ENCODE results near the gene CACNA2D3.

The CACNA2D3 gene

DNA sequence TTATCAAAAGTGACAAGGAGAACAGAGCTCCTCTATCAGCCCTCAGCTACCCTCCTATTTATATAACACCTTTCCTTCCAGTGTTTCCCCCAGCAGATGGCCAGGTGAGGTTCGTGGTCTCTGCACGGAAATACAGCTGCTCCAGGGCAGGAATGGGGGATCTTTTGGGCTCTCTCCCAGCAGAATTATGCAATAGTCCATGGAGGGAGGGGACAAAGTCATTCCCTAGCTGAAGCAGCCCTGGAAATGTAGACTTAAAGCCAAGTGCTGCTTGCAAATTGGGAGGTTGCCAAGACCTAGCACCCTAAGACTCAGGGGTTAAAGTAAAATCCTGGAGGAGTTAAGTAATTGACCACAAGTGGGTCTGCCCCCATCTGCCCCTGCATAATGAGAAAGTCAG lies 549.2 kb downstream of the CACNA2D3 start:
- H3K4me3 ChIP-seq (ENCODE audit: low read depth, low read length), result no peak overlapping the region
- no peak overlapping the region for H3K27ac ChIP-seq (ENCODE audit: low read depth, low read length)
- no peak overlapping the region for H3K9ac ChIP-seq (ENCODE audit: low read depth, low read length)
- no peaks in the 10 kb centered on the region for H3K27me3 ChIP-seq (ENCODE audit: control insufficient read depth, insufficient read depth, low read length)
- no peaks in the 10 kb centered on the region for H3K9me3 ChIP-seq (ENCODE audit: control insufficient read depth, insufficient read depth, low read length)
- no peaks in the 10 kb centered on the region for H3K36me3 ChIP-seq (ENCODE audit: control insufficient read depth, insufficient read depth, low read length)
- H3K4me1 ChIP-seq (ENCODE audit: control insufficient read depth, insufficient read depth, low read length), result peaks cover 16% of the 10 kb centered on the region

DNA sequence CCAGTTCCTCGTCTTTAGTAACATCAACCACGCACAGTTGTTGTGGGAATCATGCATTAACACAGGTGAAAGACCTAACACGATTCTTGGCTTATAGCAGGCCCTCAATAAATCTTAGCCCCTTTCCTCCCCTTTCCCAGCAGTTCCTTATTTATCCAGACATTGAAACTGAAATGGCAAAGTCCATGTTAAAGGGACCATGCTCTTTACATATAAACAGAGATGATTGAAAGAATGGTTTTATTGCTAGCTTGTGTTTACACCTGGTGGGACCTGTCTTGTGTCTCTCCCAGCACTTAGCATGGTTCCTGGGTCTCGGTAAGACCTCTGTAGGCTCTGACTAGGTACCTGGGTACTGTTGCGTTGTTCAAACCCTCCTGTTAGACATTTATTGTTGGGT lies 553.7 kb downstream of the CACNA2D3 start:
- no peak overlapping the region for H3K9ac ChIP-seq (ENCODE audit: low read depth, low read length)

DNA sequence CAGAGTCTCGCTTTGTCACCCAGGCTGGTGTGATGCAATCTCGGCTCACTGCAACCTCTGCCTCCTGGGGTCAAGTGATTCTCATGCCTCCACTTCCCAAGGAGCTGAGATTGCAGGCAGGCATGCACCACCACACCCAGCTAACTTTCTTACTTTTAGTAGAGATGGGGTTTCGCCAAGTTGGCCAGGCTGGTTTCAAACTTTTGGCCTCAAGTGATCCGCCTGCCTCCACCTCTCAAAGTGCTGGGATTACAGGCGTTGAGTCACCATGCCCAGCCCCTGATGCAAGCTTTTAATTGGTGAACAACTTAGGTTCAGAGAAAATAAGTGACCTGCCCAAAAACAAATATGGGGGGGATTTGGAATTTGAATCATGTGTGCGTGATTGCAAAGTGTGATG lies 559.4 kb downstream of the CACNA2D3 start:
- Histone ChIP-seq H3K27ac (ENCODE audit: low read depth, low read length) (no peak overlapping the region), H3K9me3 (ENCODE audit: control insufficient read depth, insufficient read depth, low read length) (no peaks in the 10 kb centered on the region), H3K4me3 (ENCODE audit: low read depth, low read length) (no peak overlapping the region), H3K27me3 (ENCODE audit: control insufficient read depth, insufficient read depth, low read length) (no peaks in the 10 kb centered on the region), H3K9ac (ENCODE audit: low read depth, low read length) (no peak overlapping the region), H3K4me1 (ENCODE audit: control insufficient read depth, insufficient read depth, low read length) (0 out of 2 replicates have a peak, but pooled peaks cover 15% of the 10 kb centered on the region), H3K36me3 (ENCODE audit: control insufficient read depth, insufficient read depth, low read length) (no peaks in the 10 kb centered on the region)

More for the DNA sequence above, 553.7 kb downstream of the CACNA2D3 start:
- Histone ChIP-seq H3K4me1 (ENCODE audit: control insufficient read depth, insufficient read depth, low read length) (peaks cover 4% of the 10 kb centered on the region), H3K4me3 (ENCODE audit: low read depth, low read length) (no peak overlapping the region), H3K27me3 (ENCODE audit: control insufficient read depth, insufficient read depth, low read length) (no peaks in the 10 kb centered on the region), H3K9me3 (ENCODE audit: control insufficient read depth, insufficient read depth, low read length) (no peaks in the 10 kb centered on the region), H3K27ac (ENCODE audit: low read depth, low read length) (no peak overlapping the region), H3K36me3 (ENCODE audit: control insufficient read depth, insufficient read depth, low read length) (no peaks in the 10 kb centered on the region)

DNA sequence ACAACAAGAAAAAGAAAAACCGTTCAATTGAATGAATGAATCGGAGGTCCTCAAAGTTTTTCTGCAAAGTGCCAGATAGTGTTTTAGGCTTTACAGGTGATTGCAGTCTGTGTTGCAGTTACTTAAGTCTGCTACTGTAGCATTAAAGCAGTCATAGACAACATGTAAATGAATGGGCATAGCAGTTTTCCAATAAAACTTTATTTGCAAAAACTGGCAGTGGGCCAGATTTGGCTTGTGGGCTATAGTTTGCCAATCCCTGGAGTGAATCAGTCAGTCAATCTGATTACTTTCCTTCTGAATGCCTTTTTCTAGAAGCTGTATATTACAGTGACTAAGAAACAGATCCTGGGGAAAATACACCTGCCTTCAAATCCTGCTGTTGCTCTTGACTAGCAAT lies 562.9 kb downstream of the CACNA2D3 start:
- H3K27me3 ChIP-seq (ENCODE audit: control insufficient read depth, insufficient read depth, low read length), result no peaks in the 10 kb centered on the region
- H3K27ac ChIP-seq (ENCODE audit: low read depth, low read length), result no peak overlapping the region
- H3K4me3 ChIP-seq (ENCODE audit: low read depth, low read length), result no peak overlapping the region
- no peak overlapping the region for H3K9ac ChIP-seq (ENCODE audit: low read depth, low read length)
- H3K4me1 ChIP-seq (ENCODE audit: control insufficient read depth, insufficient read depth, low read length), result peaks cover 25% of the 10 kb centered on the region
- no peaks in the 10 kb centered on the region for H3K36me3 ChIP-seq (ENCODE audit: control insufficient read depth, insufficient read depth, low read length)
- no peaks in the 10 kb centered on the region for H3K9me3 ChIP-seq (ENCODE audit: control insufficient read depth, insufficient read depth, low read length)

DNA sequence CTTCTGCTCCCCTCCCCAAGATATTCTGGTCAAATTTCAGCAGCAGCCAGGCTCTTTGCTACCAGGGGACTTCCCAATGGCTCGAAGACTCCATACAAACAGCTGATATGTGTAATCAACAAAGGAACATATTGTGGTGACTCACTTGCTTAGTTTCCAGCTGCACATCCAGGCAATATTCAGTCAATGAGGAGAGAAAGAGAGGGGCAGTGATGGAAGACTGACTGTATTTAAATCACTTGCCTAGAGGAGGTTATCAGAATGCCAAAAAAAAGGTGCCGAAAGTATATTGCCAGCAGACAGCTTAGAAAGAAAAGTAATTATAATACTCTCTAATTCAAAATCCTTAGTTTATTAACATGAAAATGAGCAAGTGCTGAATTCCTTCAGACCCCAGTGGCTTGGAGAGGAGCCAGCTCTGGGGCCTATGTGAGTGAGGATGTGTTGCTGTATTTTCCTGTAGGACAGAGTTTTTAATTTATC lies 569.0 kb downstream of the CACNA2D3 start:
- no peak overlapping the region for H3K27ac ChIP-seq (ENCODE audit: low read depth, low read length)

DNA sequence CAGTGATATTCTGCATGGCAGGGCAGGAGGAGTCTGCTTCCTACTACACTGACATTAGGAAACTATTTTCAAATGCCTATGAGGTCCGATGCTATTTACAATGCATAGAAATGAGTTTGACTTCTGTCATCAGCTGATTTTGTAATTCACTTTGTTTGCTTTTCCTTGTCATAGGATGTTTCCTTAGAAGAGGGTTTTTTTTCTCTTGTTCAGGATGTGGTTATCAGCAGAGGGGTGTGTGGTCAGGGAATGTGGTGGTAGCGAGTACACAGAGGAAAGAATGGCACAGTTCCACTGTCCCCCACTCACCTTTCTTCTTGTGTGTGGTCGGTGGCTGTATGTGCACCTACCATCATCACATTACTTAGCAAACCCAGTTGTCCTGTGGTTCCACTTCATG lies 574.0 kb downstream of the CACNA2D3 start:
- Histone ChIP-seq H3K4me3 (ENCODE audit: low read depth, low read length) (no peak overlapping the region), H3K9ac (ENCODE audit: low read depth, low read length) (no peak overlapping the region), H3K36me3 (ENCODE audit: control insufficient read depth, insufficient read depth, low read length) (no peaks in the 10 kb centered on the region), H3K9me3 (ENCODE audit: control insufficient read depth, insufficient read depth, low read length) (no peaks in the 10 kb centered on the region), H3K27ac (ENCODE audit: low read depth, low read length) (no peak overlapping the region), H3K4me1 (ENCODE audit: control insufficient read depth, insufficient read depth, low read length) (peaks cover 29% of the 10 kb centered on the region), H3K27me3 (ENCODE audit: control insufficient read depth, insufficient read depth, low read length) (no peaks in the 10 kb centered on the region)

More for the DNA sequence above, 569.0 kb downstream of the CACNA2D3 start:
- Histone ChIP-seq H3K4me1 (ENCODE audit: control insufficient read depth, insufficient read depth, low read length) (peaks cover 25% of the 10 kb centered on the region), H3K36me3 (ENCODE audit: control insufficient read depth, insufficient read depth, low read length) (no peaks in the 10 kb centered on the region), H3K27me3 (ENCODE audit: control insufficient read depth, insufficient read depth, low read length) (no peaks in the 10 kb centered on the region), H3K9ac (ENCODE audit: low read depth, low read length) (no peak overlapping the region), H3K4me3 (ENCODE audit: low read depth, low read length) (no peak overlapping the region), H3K9me3 (ENCODE audit: control insufficient read depth, insufficient read depth, low read length) (no peaks in the 10 kb centered on the region)

DNA sequence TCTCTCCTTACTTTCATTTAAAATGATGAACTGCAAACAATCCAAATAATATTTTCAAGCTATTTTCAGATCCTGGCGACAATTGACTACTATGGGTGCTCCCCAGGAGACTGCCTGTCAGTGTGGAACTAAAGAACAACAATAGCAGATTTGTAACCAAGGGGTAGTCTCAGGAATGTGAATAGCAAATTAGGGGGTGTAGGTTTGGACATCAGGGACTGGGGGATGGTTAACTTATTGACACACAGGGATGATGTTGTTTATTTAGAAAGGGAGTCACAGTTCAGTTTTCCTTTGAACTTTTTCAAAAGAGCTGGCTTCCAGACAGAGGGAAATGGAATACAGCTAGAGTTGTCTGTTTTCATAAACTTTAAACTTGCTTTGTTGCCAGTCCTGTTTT lies 575.7 kb downstream of the CACNA2D3 start:
- H3K4me1 ChIP-seq (ENCODE audit: control insufficient read depth, insufficient read depth, low read length), result peaks cover 25% of the 10 kb centered on the region
- H3K4me3 ChIP-seq (ENCODE audit: low read depth, low read length), result no peak overlapping the region

DNA sequence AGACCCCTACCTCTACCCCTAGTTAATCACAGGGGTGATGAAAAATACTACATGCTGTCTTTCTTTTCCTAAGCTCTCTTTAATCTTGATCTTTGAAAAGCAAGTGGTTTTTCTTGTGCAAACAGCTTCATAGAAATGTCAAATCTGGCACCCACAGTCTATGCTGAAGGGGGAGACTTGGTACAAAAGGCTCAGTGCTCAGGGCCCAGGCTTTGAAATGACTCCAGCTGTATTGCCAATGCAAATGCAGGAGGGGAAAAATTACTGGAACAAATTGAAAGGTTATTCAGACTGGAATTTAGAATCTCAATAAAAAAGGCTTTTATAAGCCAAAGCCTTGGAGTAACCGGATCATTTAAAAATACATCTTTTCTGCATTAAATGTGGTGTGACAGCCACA lies 581.6 kb downstream of the CACNA2D3 start:
- no peaks in the 10 kb centered on the region for H3K36me3 ChIP-seq (ENCODE audit: control insufficient read depth, insufficient read depth, low read length)
- peaks cover 49% of the 10 kb centered on the region for H3K4me1 ChIP-seq (ENCODE audit: control insufficient read depth, insufficient read depth, low read length)
- H3K9ac ChIP-seq (ENCODE audit: low read depth, low read length), result no peak overlapping the region
- no peaks in the 10 kb centered on the region for H3K9me3 ChIP-seq (ENCODE audit: control insufficient read depth, insufficient read depth, low read length)
- H3K4me3 ChIP-seq (ENCODE audit: low read depth, low read length), result no peak overlapping the region
- peak overlapping the region; percentile 72 for H3K27ac ChIP-seq (ENCODE audit: low read depth, low read length)
- H3K27me3 ChIP-seq (ENCODE audit: control insufficient read depth, insufficient read depth, low read length), result no peaks in the 10 kb centered on the region

More for the DNA sequence above, 575.7 kb downstream of the CACNA2D3 start:
- Histone ChIP-seq H3K9me3 (ENCODE audit: control insufficient read depth, insufficient read depth, low read length) (no peaks in the 10 kb centered on the region), H3K9ac (ENCODE audit: low read depth, low read length) (no peak overlapping the region), H3K27me3 (ENCODE audit: control insufficient read depth, insufficient read depth, low read length) (no peaks in the 10 kb centered on the region), H3K27ac (ENCODE audit: low read depth, low read length) (peak overlapping the region; percentile 29), H3K36me3 (ENCODE audit: control insufficient read depth, insufficient read depth, low read length) (no peaks in the 10 kb centered on the region)

DNA sequence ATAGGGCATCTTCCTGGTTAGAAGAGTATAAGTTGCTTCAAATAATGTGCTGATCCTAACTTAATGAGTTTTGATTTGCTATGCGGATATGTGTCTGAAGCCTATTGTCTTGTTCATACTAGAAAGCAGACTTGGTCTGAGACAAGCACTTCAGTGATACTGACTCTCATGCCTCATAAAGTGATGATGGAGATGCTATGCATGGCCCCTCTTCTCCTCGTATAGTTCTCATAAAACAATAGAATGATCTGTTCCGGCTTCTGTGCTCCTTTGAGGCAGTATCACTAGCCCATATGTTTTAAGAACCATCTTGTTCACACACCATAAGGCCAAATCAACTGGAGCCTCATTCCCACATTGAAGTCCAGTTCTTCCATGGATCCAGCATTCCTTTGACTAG lies 583.4 kb downstream of the CACNA2D3 start:
- H3K4me3 ChIP-seq (ENCODE audit: low read depth, low read length), result no peak overlapping the region
- H3K9ac ChIP-seq (ENCODE audit: low read depth, low read length), result no peak overlapping the region
- H3K36me3 ChIP-seq (ENCODE audit: control insufficient read depth, insufficient read depth, low read length), result no peaks in the 10 kb centered on the region
- peaks cover 63% of the 10 kb centered on the region for H3K4me1 ChIP-seq (ENCODE audit: control insufficient read depth, insufficient read depth, low read length)
- H3K9me3 ChIP-seq (ENCODE audit: control insufficient read depth, insufficient read depth, low read length), result no peaks in the 10 kb centered on the region
- no peaks in the 10 kb centered on the region for H3K27me3 ChIP-seq (ENCODE audit: control insufficient read depth, insufficient read depth, low read length)
- H3K27ac ChIP-seq (ENCODE audit: low read depth, low read length), result no peak overlapping the region

DNA sequence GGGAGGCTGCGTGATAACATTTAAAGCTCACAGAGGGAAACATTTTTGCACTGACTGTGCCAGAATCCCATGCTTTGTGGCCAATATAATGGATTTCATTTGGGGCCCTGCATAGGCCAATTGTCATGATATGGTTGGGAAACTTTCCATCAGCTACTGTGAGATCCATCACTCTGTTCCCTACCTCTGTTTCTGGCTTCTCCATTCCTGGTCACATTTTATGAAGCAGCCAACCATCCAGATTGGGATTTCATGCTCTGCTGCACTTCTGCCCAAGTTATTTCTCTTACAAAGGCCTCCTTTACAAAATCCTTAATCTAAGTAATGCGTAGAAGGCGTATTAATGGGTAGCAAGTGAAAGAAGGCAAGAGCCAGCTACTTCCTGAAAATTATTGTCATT lies 584.4 kb downstream of the CACNA2D3 start:
- Histone ChIP-seq H3K27ac (ENCODE audit: low read depth, low read length) (no peak overlapping the region), H3K9ac (ENCODE audit: low read depth, low read length) (no peak overlapping the region), H3K4me1 (ENCODE audit: control insufficient read depth, insufficient read depth, low read length) (peaks cover 68% of the 10 kb centered on the region), H3K4me3 (ENCODE audit: low read depth, low read length) (no peak overlapping the region), H3K36me3 (ENCODE audit: control insufficient read depth, insufficient read depth, low read length) (no peaks in the 10 kb centered on the region), H3K27me3 (ENCODE audit: control insufficient read depth, insufficient read depth, low read length) (no peaks in the 10 kb centered on the region), H3K9me3 (ENCODE audit: control insufficient read depth, insufficient read depth, low read length) (no peaks in the 10 kb centered on the region)

DNA sequence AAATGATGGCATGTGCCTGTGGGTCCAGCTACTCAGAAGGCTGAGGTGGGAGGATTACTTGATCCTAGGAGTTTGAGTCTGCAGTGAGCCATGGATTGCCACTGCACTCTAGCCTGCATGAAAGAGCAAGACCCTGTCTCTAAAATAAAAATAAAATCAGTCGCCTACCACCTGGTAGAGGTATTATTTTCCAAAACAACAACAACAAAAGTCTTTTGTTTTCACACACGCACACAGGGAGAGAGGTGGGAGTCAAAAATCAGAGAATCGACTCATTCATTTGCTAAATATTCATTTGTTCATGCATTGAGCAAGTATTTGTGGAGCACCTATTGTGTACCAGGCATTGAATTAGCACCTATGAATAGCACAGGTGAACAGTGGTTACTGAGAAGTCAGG lies 587.4 kb downstream of the CACNA2D3 start:
- Histone ChIP-seq H3K27me3 (ENCODE audit: control insufficient read depth, insufficient read depth, low read length) (no peaks in the 10 kb centered on the region), H3K9ac (ENCODE audit: low read depth, low read length) (peak overlapping the region; percentile 33; the same call in 1 of the 2 replicates), H3K27ac (ENCODE audit: low read depth, low read length) (peak overlapping the region; percentile 73), H3K4me3 (ENCODE audit: low read depth, low read length) (0 out of 2 replicates have a peak overlapping the region, but pooled peaks have one; percentile 23), H3K36me3 (ENCODE audit: control insufficient read depth, insufficient read depth, low read length) (no peaks in the 10 kb centered on the region), H3K9me3 (ENCODE audit: control insufficient read depth, insufficient read depth, low read length) (no peaks in the 10 kb centered on the region), H3K4me1 (ENCODE audit: control insufficient read depth, insufficient read depth, low read length) (peaks cover 52% of the 10 kb centered on the region)

DNA sequence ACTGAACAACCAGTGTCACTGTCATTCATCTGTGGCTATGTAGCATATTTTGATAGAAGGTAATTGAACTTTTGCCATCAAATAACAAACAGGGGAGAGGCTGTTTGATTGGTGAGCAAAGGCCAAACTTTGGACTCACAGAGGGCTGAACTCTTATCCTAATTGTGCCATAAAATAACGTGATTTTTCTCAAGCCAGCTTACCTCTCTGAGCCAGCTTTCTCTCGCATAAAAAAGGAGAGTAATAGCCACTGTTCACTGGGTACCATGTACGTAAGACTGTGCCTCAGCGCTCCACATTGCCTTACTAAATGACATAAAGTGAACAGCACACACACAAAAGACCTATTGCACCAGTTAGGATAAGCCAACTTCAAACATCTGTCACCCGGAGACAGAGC lies 588.6 kb downstream of the CACNA2D3 start:
- Histone ChIP-seq H3K36me3 (ENCODE audit: control insufficient read depth, insufficient read depth, low read length) (no peaks in the 10 kb centered on the region), H3K9me3 (ENCODE audit: control insufficient read depth, insufficient read depth, low read length) (no peaks in the 10 kb centered on the region), H3K27me3 (ENCODE audit: control insufficient read depth, insufficient read depth, low read length) (no peaks in the 10 kb centered on the region), H3K4me1 (ENCODE audit: control insufficient read depth, insufficient read depth, low read length) (peaks cover 40% of the 10 kb centered on the region), H3K4me3 (ENCODE audit: low read depth, low read length) (no peak overlapping the region), H3K9ac (ENCODE audit: low read depth, low read length) (no peak overlapping the region), H3K27ac (ENCODE audit: low read depth, low read length) (no peak overlapping the region)
